HG03097 (cell line): ENCODE data around the gene CEP20.

Source experiments
- ATAC-seq: cut with Tn5 transposase; IDR thresholded peaks from one replicate; pipeline ENCODE4 v1.9.1; 2021; ENCODE audit not compliant: unreplicated experiment, low FRiP score

CEP20 gene

DNA sequence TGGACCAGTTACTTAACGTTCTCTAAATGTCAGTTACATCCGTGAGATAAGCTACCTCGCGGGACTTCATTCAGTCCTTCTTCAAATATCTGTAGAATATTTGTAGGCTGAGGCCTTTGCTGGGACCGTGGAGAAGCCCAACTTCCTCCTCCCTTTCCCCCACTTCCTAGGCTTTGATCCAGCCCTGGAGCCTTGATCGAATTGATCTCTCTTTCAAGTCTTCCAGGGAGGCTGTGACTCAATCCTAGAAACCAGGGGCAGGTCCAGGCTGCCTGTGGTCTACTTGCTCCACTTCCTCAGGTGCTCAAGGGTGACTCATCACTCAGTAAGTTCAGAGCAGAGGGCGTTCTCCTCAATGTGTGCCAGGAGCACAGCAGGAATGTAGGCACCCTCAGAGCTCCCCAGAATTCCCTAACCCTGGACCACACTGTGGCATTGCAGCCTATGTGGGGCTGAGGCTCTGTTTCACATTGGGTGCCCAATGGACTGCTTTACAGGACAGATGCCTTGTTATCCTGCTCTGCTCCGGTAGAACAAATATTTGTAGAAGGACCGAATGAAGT lies 11.2 kb upstream of the CEP20 start:
- ATAC-seq = peak; percentile 50

DNA sequence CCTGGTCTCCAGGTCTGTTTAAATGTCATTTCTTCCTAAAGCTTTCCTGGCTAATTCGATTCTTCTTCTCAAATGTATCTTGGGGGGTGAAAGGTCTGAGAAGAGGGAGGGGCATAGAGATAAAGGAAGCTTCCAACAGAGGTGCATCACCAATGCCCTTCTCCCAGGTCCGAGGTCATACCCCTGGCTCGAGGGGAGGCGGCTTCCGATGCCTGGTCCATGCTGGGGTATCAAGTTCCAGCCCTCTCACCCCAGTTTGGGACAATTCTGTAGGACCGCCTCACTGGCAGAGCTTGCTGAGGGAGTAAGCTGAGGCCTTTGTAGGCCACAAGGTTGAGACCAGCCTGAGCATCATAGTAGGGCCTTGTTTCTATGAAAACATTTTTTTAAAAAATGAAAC lies 10.3 kb upstream of the CEP20 start:
- ATAC-seq = no peak

DNA sequence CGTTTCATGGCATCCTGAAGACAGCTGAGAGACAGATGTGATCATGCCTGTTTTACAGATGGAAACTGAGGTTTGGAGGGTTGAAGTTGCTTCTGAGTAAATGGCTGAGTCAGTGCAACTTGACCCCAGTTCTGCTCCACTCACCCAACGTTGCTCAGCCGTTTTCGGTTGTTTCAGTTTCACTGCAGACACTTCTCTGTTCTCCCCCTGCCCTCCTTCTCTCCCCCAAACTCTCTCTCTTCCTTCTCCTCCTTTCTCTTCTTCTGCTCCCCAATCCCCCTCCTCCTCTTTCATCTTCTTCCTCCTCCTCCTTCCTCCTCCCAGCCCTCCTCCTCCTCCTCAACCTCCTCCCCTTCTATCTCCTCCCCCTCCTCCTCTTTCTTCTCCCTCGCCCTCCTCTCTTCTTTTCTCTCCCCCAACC lies 9.4 kb upstream of the CEP20 start:
- ATAC-seq = peak; percentile 51

DNA sequence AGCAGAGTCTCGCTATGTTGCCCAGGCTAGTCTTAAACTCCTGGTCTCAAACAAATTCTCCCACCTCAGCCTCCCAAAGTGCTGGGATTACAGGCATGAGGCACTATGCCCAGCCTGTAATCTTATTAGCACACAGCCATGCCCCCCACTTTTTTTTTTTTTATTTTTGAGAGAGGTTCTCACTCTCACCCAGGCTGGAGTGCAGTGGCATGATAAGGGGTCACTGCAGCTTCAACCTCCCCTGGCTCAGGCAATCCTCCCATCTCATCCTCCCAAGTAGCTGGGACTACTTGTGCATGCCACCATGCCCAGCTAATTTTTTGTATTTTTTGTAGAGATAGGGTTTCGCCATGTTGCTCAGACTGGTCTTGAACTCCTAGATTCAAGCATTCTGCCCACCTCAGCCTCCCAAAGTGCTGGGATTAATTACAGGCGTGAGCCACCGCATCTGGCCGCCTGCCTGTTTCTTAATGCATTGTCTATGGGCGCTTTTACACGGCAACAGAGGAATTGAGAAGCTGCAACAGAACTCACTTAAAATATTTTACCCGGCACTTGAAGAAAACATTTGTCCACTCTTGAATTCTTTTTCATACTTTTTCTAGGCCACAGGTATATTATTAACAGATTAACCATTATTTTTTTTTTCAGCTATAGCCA lies 8.8 kb upstream of the CEP20 start:
- ATAC-seq = no peak

DNA sequence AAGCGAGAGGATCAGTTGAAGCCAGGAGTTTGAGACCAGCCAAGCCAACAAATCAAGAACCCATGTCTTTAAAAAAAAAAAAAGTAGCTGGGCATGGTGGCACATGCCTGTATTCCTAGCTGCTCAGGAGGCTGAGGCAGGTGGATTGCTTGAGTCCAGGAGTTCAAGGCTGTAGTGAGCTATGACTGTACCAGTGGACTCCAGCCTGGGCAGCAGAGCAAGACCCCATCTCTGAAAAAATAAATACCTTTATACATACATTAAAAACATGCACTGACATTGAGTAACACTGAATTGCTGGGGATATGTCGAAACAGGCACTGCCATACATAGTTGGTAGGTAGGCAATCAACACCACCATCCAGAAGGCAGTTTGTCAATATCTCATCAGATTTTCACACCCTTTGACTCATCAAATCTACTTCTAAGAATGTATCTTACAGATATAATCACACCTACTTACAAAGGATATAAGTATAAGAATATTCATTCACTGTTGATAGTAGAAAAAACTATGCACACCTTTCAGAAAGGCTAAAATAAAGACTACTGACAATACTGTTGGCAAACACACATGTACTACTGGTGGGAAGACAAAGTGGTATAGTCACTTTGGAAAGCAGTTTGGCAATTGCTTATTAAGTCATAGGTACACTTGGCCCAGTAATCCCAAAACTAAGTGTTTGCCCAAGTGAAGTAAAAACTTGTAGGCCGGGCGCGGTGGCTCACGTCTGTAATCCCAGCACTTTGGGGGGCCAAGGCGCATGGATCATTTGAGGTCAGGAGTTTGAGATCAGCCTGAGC lies 6.4 kb upstream of the CEP20 start:
- no peak for ATAC-seq

DNA sequence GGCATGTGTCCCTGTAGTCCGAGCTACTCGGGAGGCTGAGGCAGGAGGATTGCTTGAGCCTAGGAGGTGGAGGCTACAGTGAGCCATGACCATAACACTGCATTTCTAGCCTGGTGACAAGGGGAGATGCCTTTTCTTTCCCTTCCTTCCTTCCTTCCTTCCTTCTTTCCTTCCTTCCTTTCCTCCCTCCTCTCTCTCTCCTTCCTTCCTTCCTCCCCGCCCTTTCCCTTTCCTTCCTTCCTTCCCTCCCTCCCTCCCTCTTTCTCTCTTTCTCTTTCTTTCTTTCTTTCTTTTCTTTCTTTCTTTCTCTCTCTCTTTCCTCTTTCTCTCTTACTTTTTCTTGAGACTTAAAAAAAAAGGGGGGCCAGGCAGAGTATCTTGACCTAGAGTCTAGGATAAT lies 3.1 kb upstream of the CEP20 start:
- no peak for ATAC-seq

DNA sequence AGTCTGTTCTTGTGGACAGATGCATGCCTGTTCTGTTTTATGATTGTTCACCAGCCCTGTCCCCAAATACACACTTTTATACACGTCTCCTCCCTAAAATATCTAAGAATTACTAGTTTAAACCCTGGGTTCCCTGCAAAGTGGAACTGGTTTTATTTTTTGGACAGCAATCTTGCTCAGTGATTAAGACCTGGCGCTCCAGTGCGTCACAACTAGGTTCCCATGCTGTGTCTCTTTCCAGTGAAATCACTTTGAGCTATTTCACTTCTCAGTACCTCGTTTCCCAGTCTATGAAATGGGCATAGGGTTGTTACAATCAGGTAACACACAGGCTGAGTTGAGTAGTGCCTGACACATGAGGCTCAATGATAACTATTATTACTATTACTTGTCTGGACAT lies 1.1 kb downstream of the CEP20 start:
- ATAC-seq = no peak

DNA sequence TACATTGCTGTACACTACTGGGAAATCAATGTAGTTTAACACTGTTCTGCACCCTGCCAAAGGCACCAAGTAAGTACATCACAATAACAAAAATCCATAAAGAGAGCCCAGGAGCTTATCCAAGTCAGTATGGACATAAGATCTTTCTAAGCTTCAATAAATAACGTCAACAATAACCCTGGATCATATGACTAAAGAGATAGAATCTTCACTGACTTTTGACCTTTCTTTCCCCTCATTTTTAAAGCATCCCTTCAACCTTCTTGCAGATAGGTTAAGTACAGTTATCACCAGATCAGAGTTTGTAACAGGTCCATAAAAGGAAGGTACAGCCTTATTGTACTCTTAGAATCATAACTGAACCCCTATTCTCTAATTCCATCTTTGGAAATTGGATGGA lies 2.3 kb downstream of the CEP20 start:
- no peak for ATAC-seq

DNA sequence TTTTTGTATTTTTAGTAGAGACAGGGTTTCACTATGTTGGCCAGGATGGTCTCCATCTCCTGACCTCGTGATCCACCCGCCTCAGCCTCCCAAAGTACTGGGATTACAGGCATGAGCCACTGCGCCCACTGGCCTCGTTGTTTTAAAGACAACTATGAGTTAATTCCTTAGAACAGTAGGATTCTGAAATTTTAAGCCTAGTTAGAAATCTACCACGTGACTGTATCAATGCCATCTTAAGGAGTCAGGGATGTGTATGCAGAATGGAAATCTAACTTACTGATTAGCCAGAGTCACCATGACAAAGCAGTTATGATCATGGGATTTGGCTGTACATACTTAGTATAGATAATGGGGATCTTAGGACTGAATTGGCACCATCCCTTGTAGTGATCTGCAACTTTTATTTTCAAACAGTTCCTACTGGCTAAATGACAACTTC lies 2.8 kb downstream of the CEP20 start:
- no peak for ATAC-seq

DNA sequence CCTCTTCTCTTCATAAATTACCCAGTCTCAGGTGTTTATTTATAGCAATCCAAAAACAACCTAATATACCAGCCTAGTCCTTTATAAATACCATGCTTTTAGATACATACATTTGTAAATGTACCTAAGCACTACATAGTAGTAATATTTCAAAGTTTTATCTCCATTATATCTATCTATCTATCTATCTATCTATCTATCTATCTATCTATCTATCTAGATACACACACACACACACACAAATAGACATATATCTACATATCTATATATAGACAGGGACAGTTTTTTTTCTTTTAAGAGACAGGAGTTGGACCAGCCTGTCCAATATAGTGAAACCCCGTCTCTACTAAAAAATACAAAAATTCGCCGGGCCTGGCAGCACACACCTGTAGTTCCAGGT lies 5.8 kb downstream of the CEP20 start:
- ATAC-seq = no peak

DNA sequence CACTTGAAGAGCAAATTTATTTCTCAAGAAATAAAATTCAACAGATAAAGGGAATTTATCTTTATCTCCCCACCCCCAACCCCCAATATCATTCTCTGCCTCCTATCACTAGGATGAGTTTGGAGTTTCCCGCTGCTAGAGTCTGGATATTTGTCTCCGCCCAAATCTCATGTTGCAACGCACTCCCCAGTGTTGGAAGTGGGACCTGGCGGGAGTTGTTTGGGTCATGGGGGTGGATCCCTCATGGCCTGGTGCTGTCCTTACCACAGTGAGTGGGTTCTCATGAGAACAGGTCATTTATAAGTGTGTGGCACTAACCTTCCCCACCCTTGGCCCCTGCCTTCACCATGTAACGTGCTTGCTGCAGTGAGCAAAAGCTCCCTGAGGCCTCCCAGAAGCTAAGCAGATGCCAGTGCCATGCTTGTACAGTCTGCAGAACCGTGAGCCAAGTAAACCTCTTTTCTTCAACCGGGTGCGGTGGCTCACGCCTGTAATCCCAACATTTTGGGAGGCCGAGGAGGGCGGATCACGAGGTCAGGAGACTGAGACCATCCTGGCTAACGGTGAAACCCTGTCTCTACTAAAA lies 6.5 kb downstream of the CEP20 start:
- ATAC-seq = no peak

DNA sequence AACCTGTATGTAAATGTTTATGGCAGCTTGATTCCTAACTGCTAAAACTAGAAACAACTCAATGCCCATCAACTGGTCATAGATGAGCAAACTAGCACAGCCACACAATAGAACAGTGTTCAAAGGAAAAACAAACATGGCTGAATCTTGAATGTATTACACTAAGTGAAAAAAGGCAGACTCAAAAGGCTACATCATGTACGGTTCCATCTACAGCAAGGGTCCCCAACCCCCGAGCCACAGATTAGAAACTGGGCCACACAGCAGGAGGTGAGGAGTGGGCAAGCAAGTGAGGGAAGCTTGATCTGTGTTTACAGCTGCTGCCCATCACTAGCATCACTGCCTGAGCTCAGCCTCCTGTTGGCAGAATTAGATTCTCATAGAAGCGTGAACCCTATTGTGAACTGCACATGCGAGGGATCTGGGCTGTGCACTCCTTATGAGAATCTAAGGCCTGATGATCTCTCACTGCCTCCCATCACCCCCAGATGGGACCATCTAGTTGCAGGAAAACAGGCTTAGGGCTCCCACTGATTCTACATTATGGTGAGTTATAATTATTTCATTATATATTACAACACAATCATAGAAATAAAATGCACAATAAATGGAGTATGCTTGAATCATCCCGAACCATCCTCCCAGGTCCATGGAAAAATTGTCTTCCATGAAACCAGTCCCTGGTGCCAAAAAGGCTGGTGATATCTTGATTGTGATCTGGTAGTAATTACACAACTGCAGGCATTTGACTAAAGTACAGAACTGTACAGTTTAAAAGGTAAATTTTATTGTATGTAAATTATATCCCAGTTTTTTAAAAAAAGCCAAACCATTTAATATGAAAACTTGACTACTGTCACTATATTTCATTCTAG lies 7.7 kb downstream of the CEP20 start:
- no peak for ATAC-seq

DNA sequence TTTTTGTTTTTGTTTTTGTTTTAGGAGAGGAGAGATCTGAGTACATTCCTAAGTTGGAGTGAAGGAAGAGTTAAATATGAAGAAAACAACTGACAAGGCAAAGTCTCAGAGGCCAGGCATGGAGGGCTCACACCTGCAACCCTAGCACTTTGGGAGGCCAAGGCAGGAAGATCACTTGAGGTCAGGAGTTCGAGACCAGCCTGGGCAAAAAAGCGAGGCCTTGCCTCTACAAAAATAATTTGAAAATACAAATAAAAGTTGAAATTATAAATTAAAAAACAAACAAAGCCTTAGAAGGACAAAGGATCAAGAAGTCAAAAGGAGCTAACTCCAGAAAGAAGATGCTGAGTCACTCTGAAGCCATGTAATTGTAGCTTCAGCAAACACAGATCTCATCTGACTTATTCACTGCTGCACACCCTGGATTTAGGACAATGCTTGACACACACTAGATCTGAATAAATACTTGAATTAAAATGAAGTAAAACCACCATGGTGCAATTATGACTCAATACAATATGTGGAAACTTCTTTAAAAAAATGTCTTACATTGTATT lies 9.1 kb downstream of the CEP20 start:
- no peak for ATAC-seq

DNA sequence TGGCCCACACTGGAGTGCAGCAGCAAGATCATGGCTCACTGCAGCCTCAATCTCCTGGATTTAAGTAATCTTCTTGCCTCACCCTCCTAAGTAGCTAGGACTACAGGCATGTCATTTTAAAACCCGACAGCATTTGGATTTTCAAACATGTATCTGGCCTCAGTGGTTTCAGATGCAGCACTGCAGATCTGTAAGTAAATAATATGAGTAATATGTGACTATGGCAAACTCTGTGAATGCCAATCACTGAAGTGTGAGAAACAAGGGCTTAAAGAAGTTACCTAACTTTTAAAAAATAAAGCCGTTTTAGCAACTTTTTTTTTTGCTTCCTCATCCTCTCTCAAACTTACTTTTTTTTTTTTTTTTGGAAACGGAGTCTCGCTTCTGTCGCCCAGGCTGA lies 11.9 kb downstream of the CEP20 start:
- ATAC-seq = no peak

DNA sequence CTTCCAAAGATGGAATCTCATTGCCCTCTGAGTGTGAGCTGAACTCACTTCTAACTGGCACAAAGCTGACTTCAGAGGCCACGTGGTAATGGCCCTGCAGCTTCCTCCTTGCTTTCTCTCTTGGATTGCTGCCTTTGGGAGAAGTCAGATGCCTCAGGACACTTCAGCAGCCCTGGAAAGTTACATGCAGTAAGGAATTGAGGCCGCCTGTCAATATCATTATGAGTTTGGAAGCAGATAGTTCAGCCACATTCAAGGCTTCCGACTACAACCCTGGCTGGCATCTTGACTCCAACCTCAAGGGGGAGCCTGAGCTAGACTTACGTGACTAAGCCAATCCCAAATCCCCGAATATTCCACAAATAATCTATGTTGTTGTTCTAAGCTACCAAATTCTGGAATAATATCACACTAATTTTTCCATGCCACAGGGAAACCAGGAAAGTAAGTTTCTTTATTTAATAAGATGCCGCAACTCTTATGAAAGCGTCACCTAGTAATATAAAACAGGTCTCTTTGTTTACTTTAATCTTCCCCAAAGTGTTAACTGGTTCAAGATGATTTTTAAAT lies 13.6 kb downstream of the CEP20 start:
- no peak for ATAC-seq

DNA sequence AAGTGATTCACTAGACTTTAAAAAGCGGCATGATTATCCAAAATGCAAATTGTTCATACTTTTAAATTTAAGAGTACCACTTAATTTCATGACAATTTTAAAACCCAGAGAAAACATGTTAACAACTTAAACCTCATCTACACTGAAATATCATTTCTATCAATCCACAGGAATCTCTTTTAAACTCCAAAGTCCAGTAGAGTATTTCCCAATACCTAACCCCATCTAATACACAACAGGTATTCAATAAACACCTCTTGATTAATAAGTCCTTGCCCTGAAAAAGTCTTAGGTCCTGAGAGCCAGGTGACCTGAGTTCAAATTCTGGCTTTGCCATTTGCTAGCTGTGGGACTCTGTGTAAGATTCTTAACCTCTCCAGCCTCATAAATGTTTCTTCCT lies 14.7 kb downstream of the CEP20 start:
- no peak for ATAC-seq

DNA sequence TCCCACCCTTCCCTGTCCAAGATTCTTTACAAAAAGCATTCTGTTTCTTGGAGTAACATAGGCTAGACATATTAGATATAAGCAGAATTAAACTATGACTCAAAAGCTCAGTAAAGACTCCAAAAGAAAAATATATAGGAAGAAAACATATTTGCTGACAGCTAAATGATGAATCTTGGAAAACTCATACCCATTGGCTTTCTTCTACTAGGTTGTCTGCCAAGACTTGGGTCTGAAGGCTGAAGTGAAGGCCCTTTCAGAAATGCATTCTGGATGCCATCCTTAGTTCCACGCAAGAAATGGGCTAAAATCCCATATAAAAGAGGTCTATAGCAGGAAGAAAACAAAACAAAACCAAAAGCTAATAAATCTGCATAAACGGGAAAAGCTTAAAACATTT lies 15.1 kb downstream of the CEP20 start:
- no peak for ATAC-seq

DNA sequence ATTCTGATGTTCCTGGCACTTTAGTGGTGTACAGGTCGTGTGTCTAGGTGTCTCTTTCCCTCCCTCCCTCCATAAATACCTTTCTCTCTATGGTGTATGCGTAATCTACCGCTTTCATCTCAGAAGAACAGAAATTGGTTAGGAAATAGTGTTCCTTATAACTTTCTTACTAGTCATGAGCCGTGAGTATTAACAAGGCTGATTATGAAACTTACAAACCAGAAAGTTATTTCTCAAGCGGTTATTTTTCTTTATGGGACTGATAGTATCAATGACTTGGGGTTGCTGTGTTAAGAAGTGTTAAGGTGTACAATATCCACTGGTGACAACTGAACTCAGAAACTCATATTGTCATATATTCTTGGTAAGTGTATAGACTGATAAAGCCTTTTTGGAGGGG lies 18.4 kb downstream of the CEP20 start:
- ATAC-seq = no peak

DNA sequence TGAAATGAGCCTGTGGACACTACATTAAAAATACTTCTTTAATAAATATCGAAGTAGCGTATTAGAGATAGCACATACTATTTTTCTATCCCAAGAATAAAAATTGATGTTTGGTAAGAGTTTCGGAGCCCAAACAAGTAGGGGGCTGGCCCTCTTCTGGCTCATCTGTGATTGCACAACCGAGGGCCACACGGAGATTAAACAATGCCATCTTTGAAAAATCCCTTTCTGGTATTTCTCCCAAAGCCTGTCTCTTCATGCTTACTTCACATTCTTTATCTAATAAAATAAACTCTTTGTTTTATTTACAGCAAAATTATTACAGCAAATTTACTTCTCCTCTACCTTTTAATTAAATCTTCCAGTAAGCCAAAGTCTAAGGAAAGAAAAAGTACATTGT lies 22.0 kb downstream of the CEP20 start:
- ATAC-seq = no peak

DNA sequence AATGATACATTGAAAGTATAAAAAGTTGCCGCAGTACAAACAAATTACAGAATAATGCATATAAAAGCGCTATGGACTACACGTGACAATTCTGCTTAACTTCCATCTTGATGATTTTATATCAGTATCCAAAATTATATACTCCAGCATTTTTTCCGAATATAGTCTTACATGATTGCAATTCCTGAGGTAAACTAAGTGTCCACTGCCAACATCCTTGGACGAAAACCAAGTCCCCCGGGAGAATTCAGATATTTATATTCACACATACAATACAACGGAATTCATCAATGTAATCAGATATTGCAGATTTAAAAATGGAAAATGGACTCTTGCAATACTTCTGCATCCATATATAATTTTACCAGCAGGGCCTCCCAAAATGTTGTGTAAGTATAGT lies 22.7 kb downstream of the CEP20 start:
- ATAC-seq = no peak
